Nephron progenitor cell (in vitro differentiated cells): ENCODE results near the gene LAD1.

Experiments
- DNase-seq: peaks from one replicate; pipeline ENCODE4 v3.0.0; 2021
- H3K27ac Mint-ChIP-seq: 2 replicates; pipeline ENCODE4 v1.8.0; 2021; ENCODE audit warnings: mild to moderate bottlenecking, moderate library complexity, mixed read lengths
- H3K27me3 Mint-ChIP-seq: 2 replicates; pipeline ENCODE4 v1.8.0; 2021; ENCODE audit warnings: mild to moderate bottlenecking, low read depth, mixed read lengths; ENCODE audit not compliant: poor library complexity
- H3K36me3 Mint-ChIP-seq: 2 replicates; pipeline ENCODE4 v1.8.0; 2021; ENCODE audit warnings: low read depth, mixed read lengths
- H3K4me1 Mint-ChIP-seq: 2 replicates; pipeline ENCODE4 v1.8.0; 2021; ENCODE audit warnings: mixed read lengths
- H3K4me3 Mint-ChIP-seq: 2 replicates; pipeline ENCODE4 v1.8.0; 2021; ENCODE audit warnings: mild to moderate bottlenecking, moderate library complexity, mixed read lengths
- H3K9me3 Mint-ChIP-seq: 2 replicates; pipeline ENCODE4 v1.8.0; 2021; ENCODE audit warnings: mild to moderate bottlenecking, moderate library complexity, mixed read lengths
- CTCF ChIP-seq: fragments of 200-600 bp; sonication (generic); IDR thresholded peaks from 2 replicates; pipeline ENCODE4 v1.5.0; 2021; ENCODE audit warnings: antibody characterized with exemption

Gene LAD1

GRCh38 chr1:201406831-201407406 is 7.8 kb upstream of the LAD1 start:
- peaks cover 24% of the 10 kb centered on the region for H3K4me1 Mint-ChIP-seq
- no peaks in the 10 kb centered on the region for H3K36me3 Mint-ChIP-seq
- no peak overlapping the region for H3K27ac Mint-ChIP-seq
- DNase-seq, result no peak
- H3K4me3 Mint-ChIP-seq, result no peak overlapping the region
- TF ChIP-seq CTCF, result no peak
- H3K27me3 Mint-ChIP-seq, result peaks cover 23% of the 10 kb centered on the region
- no peaks in the 10 kb centered on the region for H3K9me3 Mint-ChIP-seq

- DNase-seq, result peak; percentile 31
- no peak overlapping the region for H3K4me3 Mint-ChIP-seq
- peaks cover 24% of the 10 kb centered on the region for H3K4me1 Mint-ChIP-seq
- H3K27me3 Mint-ChIP-seq, result peaks cover 19% of the 10 kb centered on the region
- H3K9me3 Mint-ChIP-seq, result no peaks in the 10 kb centered on the region
- H3K27ac Mint-ChIP-seq, result no peak overlapping the region
- H3K36me3 Mint-ChIP-seq, result no peaks in the 10 kb centered on the region
- TF ChIP-seq CTCF, result no peak
These were observed 6.3 kb upstream of the LAD1 start for GRCh38 chr1:201405484-201405831.

GRCh38 chr1:201404722-201405483 is 5.8 kb upstream of the LAD1 start:
- no peak for DNase-seq
- Mint-ChIP-seq H3K36me3 (no peaks in the 10 kb centered on the region), H3K4me1 (peaks cover 24% of the 10 kb centered on the region), H3K27me3 (peaks cover 19% of the 10 kb centered on the region), H3K9me3 (no peaks in the 10 kb centered on the region), H3K4me3 (no peak overlapping the region), H3K27ac (no peak overlapping the region)
- no peak for TF ChIP-seq CTCF

GRCh38 chr1:201404055-201404454 is 4.9 kb upstream of the LAD1 start:
- no peak for TF ChIP-seq CTCF
- Mint-ChIP-seq H3K4me3 (no peak overlapping the region), H3K27ac (no peak overlapping the region), H3K36me3 (no peaks in the 10 kb centered on the region), H3K4me1 (peaks cover 18% of the 10 kb centered on the region), H3K9me3 (no peaks in the 10 kb centered on the region), H3K27me3 (peaks cover 15% of the 10 kb centered on the region)
- DNase-seq, result no peak

- Mint-ChIP-seq H3K27me3 (peaks cover 15% of the 10 kb centered on the region), H3K36me3 (no peaks in the 10 kb centered on the region), H3K4me1 (peaks cover 14% of the 10 kb centered on the region), H3K9me3 (no peaks in the 10 kb centered on the region), H3K4me3 (no peak overlapping the region), H3K27ac (no peak overlapping the region)
- no peak for DNase-seq
- TF ChIP-seq CTCF, result no peak
These were observed 4.2 kb upstream of the LAD1 start for GRCh38 chr1:201403359-201403758.

GRCh38 chr1:201401700-201402099 is 2.6 kb upstream of the LAD1 start:
- H3K4me3 Mint-ChIP-seq, result no peak overlapping the region
- no peak overlapping the region for H3K27ac Mint-ChIP-seq
- no peak for TF ChIP-seq CTCF
- no peak for DNase-seq
- no peaks in the 10 kb centered on the region for H3K9me3 Mint-ChIP-seq
- H3K36me3 Mint-ChIP-seq, result no peaks in the 10 kb centered on the region
- peaks cover 9% of the 10 kb centered on the region for H3K4me1 Mint-ChIP-seq
- H3K27me3 Mint-ChIP-seq, result peaks cover 14% of the 10 kb centered on the region
